ENCODE measurements around the gene CHI3L1. TPM values are rescaled to one million over a fixed set of nuclear protein-coding genes. Genes with fewer than 3 reads are reported as not detected.

Gene CHI3L1
- total RNA-seq, 4 donors from 2014 or later: 80.5 to 188 (median 107) TPM

- no peak for TF ChIP-seq POLR2A (IDR thresholded peaks at IDR 0.05)
- TF ChIP-seq, protein P1, sequence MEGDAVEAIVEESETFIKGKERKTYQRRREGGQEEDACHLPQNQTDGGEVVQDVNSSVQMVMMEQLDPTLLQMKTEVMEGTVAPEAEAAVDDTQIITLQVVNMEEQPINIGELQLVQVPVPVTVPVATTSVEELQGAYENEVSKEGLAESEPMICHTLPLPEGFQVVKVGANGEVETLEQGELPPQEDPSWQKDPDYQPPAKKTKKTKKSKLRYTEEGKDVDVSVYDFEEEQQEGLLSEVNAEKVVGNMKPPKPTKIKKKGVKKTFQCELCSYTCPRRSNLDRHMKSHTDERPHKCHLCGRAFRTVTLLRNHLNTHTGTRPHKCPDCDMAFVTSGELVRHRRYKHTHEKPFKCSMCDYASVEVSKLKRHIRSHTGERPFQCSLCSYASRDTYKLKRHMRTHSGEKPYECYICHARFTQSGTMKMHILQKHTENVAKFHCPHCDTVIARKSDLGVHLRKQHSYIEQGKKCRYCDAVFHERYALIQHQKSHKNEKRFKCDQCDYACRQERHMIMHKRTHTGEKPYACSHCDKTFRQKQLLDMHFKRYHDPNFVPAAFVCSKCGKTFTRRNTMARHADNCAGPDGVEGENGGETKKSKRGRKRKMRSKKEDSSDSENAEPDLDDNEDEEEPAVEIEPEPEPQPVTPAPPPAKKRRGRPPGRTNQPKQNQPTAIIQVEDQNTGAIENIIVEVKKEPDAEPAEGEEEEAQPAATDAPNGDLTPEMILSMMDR (IDR thresholded peaks at IDR 0.05): no peak
- DNase-seq (ENCODE audit: low spot score in 2 of 2): no peak
- intact Hi-C loops (cut with DNase I; ENCODE audit: low total_unique reads): no loop called here
- 78 to 79% methylated on average over 12 of the region's 12 CpGs for WGBS, 2 donors
- H3K4me3 ChIP-seq (ENCODE audit: low read depth, poor library complexity, severe bottlenecking): no peak overlapping the region
Observed at GRCh38 chr1:203133970-203134725, 52.4 kb downstream of the CHI3L1 start.

DNA sequence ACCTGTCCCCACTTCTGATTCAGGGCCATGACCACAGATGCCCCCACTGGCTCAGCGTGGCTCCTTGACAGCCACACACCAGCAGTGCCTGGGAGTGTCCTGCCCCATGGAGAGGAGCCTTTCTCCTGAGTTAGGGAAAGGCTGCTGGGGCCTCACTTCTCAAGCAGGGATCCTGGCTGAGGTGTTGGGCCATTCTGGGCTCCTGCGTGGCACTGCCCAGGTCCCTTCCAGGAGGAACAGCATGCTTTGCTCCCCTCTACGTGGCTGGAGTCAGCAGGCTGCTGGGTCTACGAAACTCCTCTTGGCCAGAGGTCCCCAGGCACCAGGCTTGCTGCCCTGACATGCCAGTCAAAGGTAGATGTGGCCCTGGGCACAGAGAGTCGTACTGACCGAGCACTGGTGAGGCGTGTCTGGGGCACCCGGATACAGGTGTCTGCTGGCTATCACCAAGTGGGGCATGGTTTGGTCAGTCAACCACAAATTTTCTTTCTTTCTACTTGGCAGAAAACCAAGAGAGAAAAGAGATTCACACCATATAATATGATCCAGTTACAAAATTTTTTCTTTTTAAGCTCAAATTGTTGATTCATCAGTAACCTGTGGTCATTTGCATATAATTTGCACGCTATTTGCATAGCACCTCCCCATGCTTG, 54.8 kb downstream of the CHI3L1 start:
- TF ChIP-seq POLR2A (IDR thresholded peaks at IDR 0.05): no peak
- TF ChIP-seq, protein P1 (IDR thresholded peaks at IDR 0.05): no peak
- DNase-seq (ENCODE audit: low spot score in 2 of 2): peak in 1 of 2 donors; percentile 81
- intact Hi-C loops (cut with DNase I; ENCODE audit: low total_unique reads): no loop called here
- WGBS, 2 donors: 87 to 88% methylated on average over 7 to 9 of the region's 9 CpGs
- H3K4me3 ChIP-seq (ENCODE audit: low read depth, poor library complexity, severe bottlenecking): no peak overlapping the region

GRCh38 chr1:203130358-203130985, 56.0 kb downstream of the CHI3L1 start:
- WGBS, 2 donors: 90 to 95% methylated on average over 3 of the region's 3 CpGs
- peak in 1 of 2 donors; percentile 81 for DNase-seq (ENCODE audit: low spot score in 2 of 2)
- no peak for TF ChIP-seq POLR2A (IDR thresholded peaks at IDR 0.05)
- H3K4me3 ChIP-seq (ENCODE audit: low read depth, poor library complexity, severe bottlenecking): no peak overlapping the region
- intact Hi-C loops (cut with DNase I; ENCODE audit: low total_unique reads): no loop called here

DNA sequence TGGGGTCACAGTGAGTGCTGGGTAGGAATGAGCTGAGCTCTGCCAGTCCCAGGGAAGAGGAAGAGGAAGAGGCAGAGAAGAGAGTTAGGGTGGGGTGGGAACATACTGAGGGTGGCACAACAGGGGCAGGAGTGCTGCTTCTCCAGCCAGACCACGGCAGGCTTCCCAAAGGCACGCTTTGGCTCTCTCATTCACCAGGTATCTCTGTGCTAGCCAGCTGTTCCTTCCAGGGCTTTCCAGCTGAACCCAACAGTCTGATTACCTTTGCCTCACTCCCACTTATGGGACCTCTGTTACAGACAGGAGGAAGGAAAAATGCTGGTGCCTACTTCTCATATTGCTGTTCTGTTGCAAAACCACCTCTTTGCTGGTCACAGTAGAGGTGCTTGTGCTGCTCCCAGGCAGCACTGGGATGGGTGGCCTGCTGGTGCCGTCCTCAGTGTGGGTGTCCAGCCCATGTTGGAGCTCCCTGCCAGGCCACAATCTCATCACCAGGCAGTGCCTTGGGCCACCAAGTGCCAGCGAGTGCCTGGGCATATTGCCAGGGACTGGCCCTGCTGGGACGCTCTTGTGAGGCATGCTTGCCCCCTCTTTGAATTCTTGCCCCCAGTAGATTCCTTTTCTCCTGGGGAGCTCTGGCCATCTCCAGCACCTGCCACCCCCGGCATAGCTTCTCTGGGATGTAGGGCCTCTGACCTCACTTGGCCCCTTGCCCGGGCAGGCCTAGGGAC, 56.8 kb downstream of the CHI3L1 start:
- WGBS, 2 donors: 44 to 47% methylated on average over 7 of the region's 7 CpGs
- peak in 1 of 2 donors; percentile 80 for DNase-seq (ENCODE audit: low spot score in 2 of 2)
- no peak overlapping the region for H3K4me3 ChIP-seq (ENCODE audit: low read depth, poor library complexity, severe bottlenecking)
- TF ChIP-seq, protein P1 (IDR thresholded peaks at IDR 0.05): no peak
- no peak for TF ChIP-seq POLR2A (IDR thresholded peaks at IDR 0.05)
- intact Hi-C loops (cut with DNase I; ENCODE audit: low total_unique reads): no loop called here

Other genes starting within 250 kb of the CHI3L1 start
- 100 to 1,000 TPM; 173 to 189 (median 176) TPM for gene ADIPOR1, start 228.4 kb downstream of the CHI3L1 start, total RNA-seq
- gene CYB5R1, start 219.4 kb downstream of the CHI3L1 start, total RNA-seq: 100 to 1,000 TPM; 170 to 203 (median 188) TPM
- 10 to 100 TPM; 48.8 to 69.3 (median 61.1) TPM for gene TMEM183A, start 179.3 kb downstream of the CHI3L1 start, total RNA-seq
- 1 to 10 TPM; 1.7 to 4.0 (median 2.8) TPM for gene PPFIA4, start 160.2 kb downstream of the CHI3L1 start, total RNA-seq
- not detected for gene MYOG, start 100.7 kb downstream of the CHI3L1 start, total RNA-seq
- 1 to 10 TPM; 1.8 to 7.7 (median 5.3) TPM for gene ADORA1, start 59.0 kb downstream of the CHI3L1 start, total RNA-seq
- gene MYBPH, start 10.9 kb downstream of the CHI3L1 start, total RNA-seq: not detected
- gene CHIT1, start 43.0 kb upstream of the CHI3L1 start, total RNA-seq: 1 to 10 TPM in 1 of 4 donors, under 1 TPM in 1, not detected in 2; 0.61 to 8.3 TPM
- 100 to 1,000 TPM in 3 of 4 donors, 10 to 100 TPM in 1; 98.6 to 205 (median 131) TPM for gene BTG2, start 118.8 kb upstream of the CHI3L1 start, total RNA-seq
- gene FMOD, start 164.4 kb upstream of the CHI3L1 start, total RNA-seq: 10 to 100 TPM in 3 of 4 donors, 1 to 10 TPM in 1; 5.6 to 37.7 (median 19.3) TPM